Naive B cell (primary cell): ENCODE data around the gene EFCC1. TPM values are rescaled to one million over a fixed set of nuclear protein-coding genes. Genes with fewer than 3 reads are reported as not detected.

Experiments used
- ATAC-seq, 2 donors: fragments of 150-1000 bp; cut with Tn5 transposase; 2 replicates each; pipeline ENCODE4 v1.10.0; 2021; ENCODE audit warnings: low read depth in 2 of 2, mild to moderate bottlenecking in 2 of 2, moderate library complexity in 2 of 2
- DNase-seq: peaks from one replicate; pipeline ENCODE4 v3.0.0; 2022
- H3K27ac Mint-ChIP-seq, 6 donors: one replicate each; pipeline ENCODE4 v1.8.0; 2020 to 2022; ENCODE audit warnings: mild to moderate bottlenecking in 6 of 6, mixed read lengths in 6 of 6, moderate library complexity in 5 of 6, inconsistent platforms in 2 of 6
- H3K27me3 Mint-ChIP-seq, 3 donors: one replicate each; pipeline ENCODE4 v1.8.0; 2021 to 2022; ENCODE audit warnings: mixed read lengths in 3 of 3, mild to moderate bottlenecking in 1 of 3
- H3K36me3 Mint-ChIP-seq, 2 donors: one replicate each; pipeline ENCODE4 v1.8.0; 2020 to 2022; ENCODE audit warnings: mixed read lengths in 2 of 2, inconsistent platforms in 1 of 2, mild to moderate bottlenecking in 1 of 2
- H3K4me1 Mint-ChIP-seq, 3 donors: one replicate each; pipeline ENCODE4 v1.8.0; 2020 to 2022; ENCODE audit warnings: mixed read lengths in 3 of 3, inconsistent platforms in 1 of 3, mild to moderate bottlenecking in 1 of 3, moderate library complexity in 1 of 3
- H3K4me3 Mint-ChIP-seq, 8 donors: one replicate each; pipeline ENCODE4 v1.8.0; 2020 to 2022; ENCODE audit warnings: mild to moderate bottlenecking in 8 of 8, mixed read lengths in 8 of 8, moderate library complexity in 8 of 8, inconsistent platforms in 2 of 8
- H3K9me3 Mint-ChIP-seq, 7 donors: one replicate each; pipeline ENCODE4 v1.8.0; 2020 to 2022; ENCODE audit warnings: mixed read lengths in 7 of 7, mild to moderate bottlenecking in 5 of 7, inconsistent platforms in 2 of 7, moderate library complexity in 1 of 7
- polyA plus RNA-seq, 6 donors: library from polyadenylated mRNA; unstranded; fragments of 300-500 nt; fragmentation: Illumina TruSeq; gene quantifications; one replicate each; pipeline ENCODE4 v1.2.3, GENCODE V29; 2021; ENCODE audit warnings: low read depth in 6 of 6

EFCC1 gene
- polyA plus RNA-seq, 6 donors from 2014 or later = not detected

- Mint-ChIP-seq H3K27ac (no peak overlapping the region), H3K36me3 (no peaks in the 10 kb centered on the region), H3K27me3 (peaks cover 0 to under 1% (median 0%) of the 10 kb centered on the region in 3 donors), H3K4me3 (no peak overlapping the region), H3K4me1 (peaks cover 0 to under 1% (median 0%) of the 10 kb centered on the region in 3 donors), H3K9me3 (no peaks in the 10 kb centered on the region)
- DNase-seq (no peak), ATAC-seq (no peak)
Measured at GRCh38 chr3:128987302-128988100, 13.6 kb upstream of the EFCC1 start.

GRCh38 chr3:128988286-128988685 lies 12.8 kb upstream of the EFCC1 start:
- H3K4me1 Mint-ChIP-seq = peaks cover under 1 to 2% (median under 1%) of the 10 kb centered on the region in 3 donors
- no peak for ATAC-seq
- no peaks in the 10 kb centered on the region for H3K9me3 Mint-ChIP-seq
- no peak overlapping the region for H3K4me3 Mint-ChIP-seq
- H3K27me3 Mint-ChIP-seq = no peaks in the 10 kb centered on the region
- peak overlapping the region in 2 of 6 donors; percentile 53 to 73 for H3K27ac Mint-ChIP-seq
- H3K36me3 Mint-ChIP-seq = no peaks in the 10 kb centered on the region
- DNase-seq = no peak

- DNase-seq (no peak), ATAC-seq (no peak)
- Mint-ChIP-seq H3K36me3 (no peaks in the 10 kb centered on the region), H3K27me3 (peaks cover 0 to 7% (median 4%) of the 10 kb centered on the region in 3 donors), H3K4me3 (peak overlapping the region in 2 of 8 donors; percentile 4 to 52), H3K27ac (peak overlapping the region in 1 of 6 donors; percentile 26), H3K4me1 (peaks cover 15 to 26% (median 19%) of the 10 kb centered on the region in 3 donors), H3K9me3 (no peaks in the 10 kb centered on the region)
Measured at GRCh38 chr3:128991355-128991895, 9.7 kb upstream of the EFCC1 start.

DNA sequence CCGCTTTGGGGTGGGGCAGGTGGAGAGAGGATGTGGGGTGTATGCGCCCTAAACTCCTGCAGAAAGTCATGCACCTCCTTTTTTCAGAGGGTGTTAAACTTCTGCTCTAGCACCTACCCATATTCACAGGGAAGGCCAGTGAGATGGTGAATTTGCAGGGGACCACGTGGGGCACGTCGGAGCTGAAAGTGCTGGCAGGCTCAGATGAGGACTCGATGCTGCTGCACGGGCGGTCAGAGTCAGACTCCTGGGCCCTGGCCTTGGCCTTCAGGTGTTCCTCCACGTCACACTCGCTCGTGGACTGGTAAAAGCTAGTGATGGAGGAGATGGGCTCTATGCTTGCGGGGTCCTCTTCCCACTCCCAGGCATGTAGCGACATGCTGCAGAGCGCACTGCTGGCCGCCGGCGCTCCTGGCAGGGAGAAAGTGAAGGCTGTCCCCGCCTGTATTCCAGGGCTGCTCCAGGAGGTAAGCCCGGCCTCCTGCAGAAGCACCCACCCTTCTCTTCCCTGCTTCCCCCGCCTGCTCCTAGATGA lies 8.1 kb upstream of the EFCC1 start:
- Mint-ChIP-seq H3K27ac (peak overlapping the region in 4 of 6 donors; percentile 60 to 88 (median 79)), H3K27me3 (peaks cover 8 to 15% (median 12%) of the 10 kb centered on the region in 3 donors), H3K9me3 (no peaks in the 10 kb centered on the region), H3K4me3 (peak overlapping the region in 7 of 8 donors; percentile 42 to 79 (median 77)), H3K36me3 (no peaks in the 10 kb centered on the region), H3K4me1 (peaks cover 18 to 31% (median 23%) of the 10 kb centered on the region in 3 donors)
- no peak for DNase-seq
- ATAC-seq = no peak

- ATAC-seq = peak; percentile 91 to 94
- Mint-ChIP-seq H3K36me3 (no peaks in the 10 kb centered on the region), H3K9me3 (no peaks in the 10 kb centered on the region), H3K27me3 (peaks cover 9 to 22% (median 15%) of the 10 kb centered on the region in 3 donors), H3K4me1 (peaks cover 18 to 31% (median 23%) of the 10 kb centered on the region in 3 donors), H3K27ac (peak within 1 kb of the TSS; percentile 51 to 93 (median 88)), H3K4me3 (peak within 1 kb of the TSS; percentile 70 to 88 (median 78))
- peak; percentile 89 for DNase-seq
Measured at GRCh38 chr3:128993461-128994172, 7.5 kb upstream of the EFCC1 start, which contains the start of gene CFAP92. Gene CFAP92 (minus strand): TSS chr3:128994076. CDS start chr3:128993304, 772 bp downstream.

- ATAC-seq (no peak), DNase-seq (no peak)
- peak overlapping the region; percentile 70 to 88 (median 78) for H3K4me3 Mint-ChIP-seq
- H3K9me3 Mint-ChIP-seq = no peaks in the 10 kb centered on the region
- H3K36me3 Mint-ChIP-seq = no peaks in the 10 kb centered on the region
- peaks cover 18 to 31% (median 23%) of the 10 kb centered on the region in 3 donors for H3K4me1 Mint-ChIP-seq
- H3K27me3 Mint-ChIP-seq = peaks cover 9 to 27% (median 15%) of the 10 kb centered on the region in 3 donors
- H3K27ac Mint-ChIP-seq = peak overlapping the region; percentile 51 to 93 (median 87)
Measured at GRCh38 chr3:128994173-128994512, 7.0 kb upstream of the EFCC1 start.

DNA sequence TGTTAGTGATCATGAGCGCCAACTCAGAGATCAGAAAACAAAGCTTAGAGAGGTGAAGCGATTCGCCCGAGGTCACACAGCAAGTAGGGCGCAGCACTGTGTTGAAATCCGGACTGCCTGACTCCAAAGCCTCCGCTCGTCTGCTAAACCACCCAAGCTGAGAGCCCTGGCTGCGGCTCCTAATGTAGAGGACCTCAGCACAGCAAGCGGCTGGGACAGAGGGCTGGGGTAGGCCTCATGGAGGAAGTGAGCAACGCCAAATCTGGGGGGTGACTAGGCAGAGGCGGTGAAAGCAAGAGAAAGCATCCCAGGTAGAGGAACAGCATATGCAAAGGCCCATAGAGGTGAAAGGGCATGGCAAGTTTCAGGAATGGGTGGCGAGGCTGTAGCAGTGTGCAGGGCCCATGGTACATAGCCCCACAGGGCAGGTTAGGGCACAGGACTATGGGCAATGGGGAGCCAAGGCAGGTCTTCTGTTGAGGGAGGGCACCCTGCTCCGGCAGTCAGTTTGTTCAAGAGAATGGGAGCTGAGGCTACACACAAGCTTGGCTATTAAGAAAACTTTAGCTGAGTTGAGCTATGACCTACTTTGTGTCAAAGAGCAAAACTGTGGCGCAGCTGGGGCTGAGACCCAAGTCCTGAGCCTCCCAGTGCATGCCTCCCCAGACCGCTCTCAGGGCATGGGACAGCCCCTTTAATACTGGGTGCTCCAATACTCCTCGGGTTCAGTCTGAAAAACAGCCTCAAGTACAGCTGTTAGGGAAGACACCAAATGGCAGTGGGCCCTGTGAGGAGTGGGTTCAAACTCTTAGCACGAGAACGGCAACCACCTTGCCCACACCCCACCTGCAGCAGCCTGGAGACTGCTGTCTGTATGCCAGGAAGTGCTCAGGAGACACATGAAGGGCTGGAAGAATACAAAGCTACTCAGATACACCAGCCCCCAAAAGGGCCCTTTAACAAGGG lies 6.2 kb upstream of the EFCC1 start:
- no peaks in the 10 kb centered on the region for H3K9me3 Mint-ChIP-seq
- H3K4me1 Mint-ChIP-seq = peaks cover 18 to 31% (median 23%) of the 10 kb centered on the region in 3 donors
- H3K4me3 Mint-ChIP-seq = peak overlapping the region; percentile 70 to 88 (median 78)
- peak overlapping the region; percentile 51 to 93 (median 88) for H3K27ac Mint-ChIP-seq
- H3K36me3 Mint-ChIP-seq = no peaks in the 10 kb centered on the region
- ATAC-seq (no peak), DNase-seq (no peak)
- H3K27me3 Mint-ChIP-seq = peaks cover 13 to 29% (median 15%) of the 10 kb centered on the region in 3 donors

GRCh38 chr3:128995737-128996136 lies 5.4 kb upstream of the EFCC1 start:
- DNase-seq = no peak
- Mint-ChIP-seq H3K4me1 (peaks cover 19 to 31% (median 25%) of the 10 kb centered on the region in 3 donors), H3K4me3 (no peak overlapping the region), H3K9me3 (no peaks in the 10 kb centered on the region), H3K27me3 (peaks cover 21 to 38% (median 24%) of the 10 kb centered on the region in 3 donors), H3K36me3 (no peaks in the 10 kb centered on the region), H3K27ac (peak overlapping the region in 2 of 6 donors; percentile 15 to 31)
- ATAC-seq = no peak

GRCh38 chr3:128996200-128996599 lies 4.9 kb upstream of the EFCC1 start:
- ATAC-seq (no peak), DNase-seq (no peak)
- no peaks in the 10 kb centered on the region for H3K36me3 Mint-ChIP-seq
- peaks cover 23 to 31% (median 27%) of the 10 kb centered on the region in 3 donors for H3K4me1 Mint-ChIP-seq
- peak overlapping the region in 2 of 6 donors; percentile 7 to 31 for H3K27ac Mint-ChIP-seq
- H3K4me3 Mint-ChIP-seq = no peak overlapping the region
- H3K9me3 Mint-ChIP-seq = no peaks in the 10 kb centered on the region
- H3K27me3 Mint-ChIP-seq = peaks cover 26 to 40% (median 28%) of the 10 kb centered on the region in 3 donors

GRCh38 chr3:128996726-128997125 lies 4.4 kb upstream of the EFCC1 start:
- Mint-ChIP-seq H3K27ac (no peak overlapping the region), H3K27me3 (peaks cover 26 to 40% (median 28%) of the 10 kb centered on the region in 3 donors), H3K4me3 (peak overlapping the region in 1 of 8 donors; percentile 7), H3K4me1 (peaks cover 23 to 31% (median 27%) of the 10 kb centered on the region in 3 donors), H3K36me3 (no peaks in the 10 kb centered on the region), H3K9me3 (no peaks in the 10 kb centered on the region)
- DNase-seq (no peak), ATAC-seq (peak in 1 of 2 donors; percentile 8)

DNA sequence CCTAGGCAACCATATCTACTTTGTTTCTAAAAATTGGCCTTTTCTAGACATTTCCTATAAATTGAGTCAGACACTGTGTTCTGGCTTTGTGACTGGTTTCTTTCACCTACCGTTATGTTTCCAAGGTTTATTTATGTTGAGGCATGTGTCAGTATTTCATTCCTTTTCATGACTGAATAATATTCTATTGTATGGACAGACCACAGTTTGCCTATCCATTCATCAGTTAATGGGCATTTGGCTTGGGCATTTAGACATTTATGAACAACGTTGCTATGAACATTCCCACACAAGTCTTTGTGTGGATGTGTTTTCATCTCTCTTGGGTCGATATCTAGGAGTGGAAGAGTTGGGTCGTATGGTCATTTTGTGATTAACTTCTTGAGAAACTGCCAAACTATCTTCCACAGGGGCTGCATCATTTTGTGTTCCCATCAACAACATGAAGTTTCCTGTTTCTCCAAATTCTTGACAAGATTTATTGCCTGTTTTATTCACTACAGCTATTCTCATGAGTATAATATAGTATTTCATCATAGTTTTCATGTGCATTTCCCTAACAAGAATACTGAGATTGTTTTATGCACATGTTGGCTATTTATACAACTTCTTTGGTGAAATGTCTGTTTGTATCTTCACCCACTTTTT lies 3.5 kb upstream of the EFCC1 start:
- peaks cover 33 to 46% (median 35%) of the 10 kb centered on the region in 3 donors for H3K27me3 Mint-ChIP-seq
- peak overlapping the region in 1 of 6 donors; percentile 54 for H3K27ac Mint-ChIP-seq
- ATAC-seq = no peak
- H3K4me1 Mint-ChIP-seq = peaks cover 29 to 39% (median 33%) of the 10 kb centered on the region in 3 donors
- no peak for DNase-seq
- H3K9me3 Mint-ChIP-seq = no peaks in the 10 kb centered on the region
- H3K4me3 Mint-ChIP-seq = peak overlapping the region in 1 of 8 donors; percentile 5
- no peaks in the 10 kb centered on the region for H3K36me3 Mint-ChIP-seq

- peaks cover 42 to 55% (median 45%) of the 10 kb centered on the region in 3 donors for H3K27me3 Mint-ChIP-seq
- H3K36me3 Mint-ChIP-seq = no peaks in the 10 kb centered on the region
- no peak overlapping the region for H3K27ac Mint-ChIP-seq
- DNase-seq = no peak
- no peak overlapping the region for H3K4me3 Mint-ChIP-seq
- no peaks in the 10 kb centered on the region for H3K9me3 Mint-ChIP-seq
- no peak for ATAC-seq
- H3K4me1 Mint-ChIP-seq = peaks cover 34 to 45% (median 38%) of the 10 kb centered on the region in 3 donors
Measured at GRCh38 chr3:128998561-128998960, 2.5 kb upstream of the EFCC1 start.
